Stimulated activated CD8-positive, alpha-beta memory T cell treated with anti-CD3 and anti-CD28 coated beads, Interleukin-2, amount 100 ng/mL, for 1 hour (primary cell): ENCODE measurements around the gene MINDY3.

Experiments used
- DNase-seq, 2 donors: peaks; one replicate each; pipeline ENCODE4 v3.0.0-alpha.2; 2020; ENCODE audit warnings: low read depth in 2 of 2

Gene MINDY3

GRCh38 chr10:15738270-15738925 is 121.9 kb downstream of the MINDY3 start:
- DNase-seq, result no peak

- DNase-seq, result no peak
These were observed 122.7 kb downstream of the MINDY3 start for GRCh38 chr10:15737656-15738055.

GRCh38 chr10:15735763-15736162 is 124.5 kb downstream of the MINDY3 start:
- no peak for DNase-seq

GRCh38 chr10:15730341-15730740 is 130.0 kb downstream of the MINDY3 start:
- no peak for DNase-seq

- no peak for DNase-seq
These were observed 130.4 kb downstream of the MINDY3 start for GRCh38 chr10:15729890-15730289.
